IMR-90 (cell line): Measurements from ENCODE around the gene NR5A1. TPM values are rescaled to one million over a fixed set of nuclear protein-coding genes. Genes with fewer than 3 reads are reported as not detected.

Source experiments
- ATAC-seq: fragments of 200-7000 bp; cut with Tn5 transposase; 2 replicates; pipeline ENCODE4 v1.9.1; 2020; ENCODE audit warnings: low read depth, mild to moderate bottlenecking, moderate library complexity
- BruUV-seq: library from RNA; stranded (reverse); fragments of 400-500 nt; replicated peaks from 2 replicates; lab custom pipeline; 2021; lab: Mats Ljungman, UMichigan
- CTCF ChIA-PET: fragments of 300-600 bp; formaldehyde crosslinking; extraction: SDS; loops from one replicate; lab custom pipeline; 2021; ENCODE audit warnings: antibody characterized with exemption; lab: Yijun Ruan, JAX
- POLR2A ChIA-PET: fragments of 300-600 bp; sonication (Branson Sonifier 250); formaldehyde crosslinking; loops from one replicate; lab custom pipeline; 2022; ENCODE audit warnings: antibody characterized with exemption; ENCODE audit not compliant: unreplicated experiment; lab: Charles Lee
- DNase-seq: peaks from one replicate; pipeline ENCODE4 v3.0.0; 2013
- H2AFZ ChIP-seq: replicated peaks from 2 replicates; pipeline ENCODE3; 2013; ENCODE audit warnings: low read length, mild to moderate bottlenecking; ENCODE audit not compliant: poor library complexity
- H2AK5ac ChIP-seq: 2 replicates; pipeline ENCODE4 v1.6.1; 2013; ENCODE audit warnings: low read depth, low read length, inconsistent platforms
- H2AK9ac ChIP-seq: replicated peaks from 2 replicates; pipeline ENCODE3; 2013; ENCODE audit warnings: mild to moderate bottlenecking, low read depth, low read length, moderate library complexity; ENCODE audit not compliant: poor library complexity
- H2BK120ac ChIP-seq: 2 replicates; pipeline ENCODE4 v1.6.1; 2013; ENCODE audit warnings: low read depth, low read length, inconsistent platforms
- H2BK15ac ChIP-seq: 3 replicates; pipeline ENCODE4 v1.6.1; 2013; ENCODE audit warnings: low read depth, low read length, inconsistent platforms
- H2BK20ac ChIP-seq: 2 replicates; pipeline ENCODE4 v1.6.1; 2013; ENCODE audit warnings: low read depth, mild to moderate bottlenecking, inconsistent platforms, low read length, moderate library complexity
- H2BK5ac ChIP-seq: 2 replicates; pipeline ENCODE4 v1.6.1; 2013; ENCODE audit warnings: mild to moderate bottlenecking, low read depth, low read length, inconsistent platforms; ENCODE audit not compliant: poor library complexity, severe bottlenecking
- H3K14ac ChIP-seq: replicated peaks from 2 replicates; pipeline ENCODE4 v1.6.1; 2013; ENCODE audit warnings: low read depth, low read length, inconsistent platforms
- H3K18ac ChIP-seq: 2 replicates; pipeline ENCODE4 v1.6.1; 2013; ENCODE audit warnings: low read depth, low read length, control low read depth
- H3K23ac ChIP-seq: 2 replicates; pipeline ENCODE4 v1.6.1; 2013; ENCODE audit warnings: low read depth, low read length, inconsistent platforms
- H3K27ac ChIP-seq: 2 replicates; pipeline ENCODE4 v1.5.1; 2013; ENCODE audit warnings: mild to moderate bottlenecking, control low read depth, low read length; ENCODE audit not compliant: insufficient read depth
- H3K27me3 ChIP-seq: 2 replicates; pipeline ENCODE4 v1.6.1; 2013; ENCODE audit warnings: low read length; ENCODE audit not compliant: control insufficient read depth, insufficient read depth
- H3K36me3 ChIP-seq: 2 replicates; pipeline ENCODE4 v1.6.1; 2013; ENCODE audit warnings: low read length, mixed read lengths; ENCODE audit not compliant: control insufficient read depth, insufficient read depth
- H3K4ac ChIP-seq: 2 replicates; pipeline ENCODE4 v1.6.1; 2013; ENCODE audit warnings: low read depth, low read length, inconsistent platforms
- H3K4me1 ChIP-seq: 2 replicates; pipeline ENCODE4 v1.6.1; 2013; ENCODE audit warnings: low read length, mixed read lengths; ENCODE audit not compliant: control insufficient read depth, insufficient read depth
- H3K4me2 ChIP-seq: 2 replicates; pipeline ENCODE4 v1.6.1; 2013; ENCODE audit warnings: low read depth, mild to moderate bottlenecking, control low read depth, low read length, moderate library complexity
- H3K4me3 ChIP-seq: 2 replicates; pipeline ENCODE4 v1.5.1; 2013; ENCODE audit warnings: low read depth, mild to moderate bottlenecking, control low read depth, low read length, moderate library complexity; ENCODE audit not compliant: insufficient read depth
- H3K56ac ChIP-seq: 2 replicates; pipeline ENCODE4 v1.6.1; 2013; ENCODE audit warnings: low read length, inconsistent platforms; ENCODE audit not compliant: insufficient read depth; ENCODE audit errors: extremely low read depth
- H3K79me1 ChIP-seq, 2 experiments: 2 replicates each; pipeline ENCODE4 v1.6.1; 2013; ENCODE audit warnings: low read length in 2 of 2, inconsistent platforms in 1 of 2, low read depth in 1 of 2
- H3K9ac ChIP-seq: 2 replicates; pipeline ENCODE4 v1.6.1; 2013; ENCODE audit warnings: low read depth, low read length, control low read depth
- H3K9me1 ChIP-seq: 2 replicates; pipeline ENCODE4 v1.6.1; 2013; ENCODE audit warnings: low read length, inconsistent platforms; ENCODE audit not compliant: insufficient read depth
- H3K9me3 ChIP-seq: 2 replicates; pipeline ENCODE4 v1.6.1; 2013; ENCODE audit warnings: low read length; ENCODE audit not compliant: control insufficient read depth, insufficient read depth
- H4K20me1 ChIP-seq: 2 replicates; pipeline ENCODE4 v1.6.1; 2013; ENCODE audit warnings: low read length, inconsistent platforms; ENCODE audit not compliant: insufficient read depth
- H4K5ac ChIP-seq: 2 replicates; pipeline ENCODE4 v1.6.1; 2013; ENCODE audit warnings: mild to moderate bottlenecking, low read depth, low read length, control low read depth
- H4K8ac ChIP-seq, 2 experiments: 2 replicates each; pipeline ENCODE4 v1.6.1; 2013; ENCODE audit warnings: low read depth in 2 of 2, low read length in 2 of 2, control low read depth in 1 of 2, inconsistent platforms in 1 of 2
- H4K91ac ChIP-seq: 2 replicates; pipeline ENCODE4 v1.6.1; 2013; ENCODE audit warnings: low read depth, low read length, inconsistent platforms; ENCODE audit not compliant: insufficient read depth
- BHLHE40 ChIP-seq: fragments of 150-350 bp; IDR thresholded peaks from 2 replicates; pipeline ENCODE4 v1.6.1; 2016; ENCODE audit warnings: mild to moderate bottlenecking, low read depth, low read length
- FOS ChIP-seq: fragments of 150-350 bp; IDR thresholded peaks from 2 replicates; pipeline ENCODE4 v1.6.1; 2016; ENCODE audit warnings: low read depth, low read length
- MAZ ChIP-seq: IDR thresholded peaks from 2 replicates; pipeline ENCODE4 v1.6.1; 2012; ENCODE audit warnings: low read depth, mild to moderate bottlenecking, low read length, improper control_type of control experiment, moderate library complexity, borderline replicate concordance
- SMC3 ChIP-seq: fragments of 150-350 bp; IDR thresholded peaks from 2 replicates; pipeline ENCODE4 v1.6.1; 2016; ENCODE audit warnings: low read depth, mild to moderate bottlenecking, antibody characterized with exemption, low read length, moderate library complexity
- WGBS, 2 experiments: methylation state at CpG; one replicate each; pipeline versions ENCODE4 v1.1.5 to v1.1.7; 2013; ENCODE audit warnings: missing lambda C conversion rate in 2 of 2; ENCODE audit not compliant: insufficient read length in 1 of 2; ENCODE audit errors: extremely low coverage in 2 of 2; 5-methylcytosine and 5-hydroxymethylcytosine counted together
- dilution Hi-C: fragments of 300-500 bp; cut with HindIII; formaldehyde crosslinking; loops from one replicate; pipeline ENCODE4 v1.14.3; 2018; ENCODE audit warnings: low sequenced_read_pairs; ENCODE audit not compliant: unreplicated experiment
- in situ Hi-C: fragments of 300-500 bp; cut with MboI; formaldehyde crosslinking; loops from 3 replicates; pipeline ENCODE4 v1.14.3; 2019; ENCODE audit warnings: low sequenced_read_pairs, inconsistent platforms, mixed read lengths
- intact Hi-C: fragments of 100-400 bp; cut with micrococcal nuclease; formaldehyde crosslinking; loops from 2 replicates; pipeline ENCODE4 v1.10.0; 2022
- polyA plus RNA-seq, 3 experiments: library from polyadenylated mRNA; depleted of rRNA; stranded (reverse); fragments of >200 nt; gene quantifications; 2 replicates each; pipeline ENCODE4 v1.2.3, GENCODE V29; 2012; ENCODE audit warnings: low replicate concordance in 1 of 3
- total RNA-seq: library from RNA; depleted of rRNA; stranded (reverse); fragments of >200 nt; gene quantifications from 2 replicates; pipeline ENCODE4 v1.2.3, GENCODE V29; 2012
- TF ChIP-seq, protein P1 (sequence below): fragments of 150-350 bp; IDR thresholded peaks from 2 replicates; pipeline ENCODE4 v1.6.1; 2017; ENCODE audit warnings: mild to moderate bottlenecking, antibody characterized with exemption, low read length, low read depth

Gene NR5A1
- total and polyA plus RNA-seq, 2 of the 4 experiments (the other 2 are of a cell fraction), result not detected

DNA sequence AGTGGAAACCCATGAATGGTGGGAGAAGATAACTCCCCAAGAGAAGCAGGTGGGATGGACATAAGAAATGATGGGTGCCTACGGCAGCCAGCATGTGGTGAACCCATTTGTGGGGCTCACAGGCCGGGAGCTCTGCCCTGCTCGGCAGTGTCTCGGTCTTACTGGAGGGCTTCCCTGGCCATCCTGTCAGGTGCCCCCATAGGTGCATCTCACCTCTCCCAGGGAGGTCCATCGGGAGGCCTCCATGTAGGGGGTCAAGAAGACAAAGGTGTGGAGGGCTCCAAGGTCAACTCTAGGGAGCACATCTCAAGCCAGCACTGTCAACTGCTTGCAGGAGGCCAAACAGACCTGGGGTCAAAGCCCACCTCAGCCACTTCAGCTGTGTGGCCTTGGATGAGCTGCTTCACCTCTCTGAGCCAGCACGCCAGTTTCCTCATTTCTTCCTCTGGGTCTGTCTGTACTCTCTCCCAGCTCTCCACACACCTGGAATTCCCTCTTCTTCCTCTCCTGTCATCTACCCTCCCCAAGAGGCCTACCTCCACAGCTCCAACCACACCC is 67.4 kb downstream of the NR5A1 start:
- Histone ChIP-seq H2BK5ac (no peak overlapping the region), H3K9ac (no peak overlapping the region), H3K79me1 (no peaks in the 10 kb centered on the region), H4K5ac (no peak overlapping the region), H3K4me3 (no peak overlapping the region), H3K4me1 (no peaks in the 10 kb centered on the region), H3K36me3 (no peaks in the 10 kb centered on the region), H2AK9ac (no peak overlapping the region), H3K4me2 (no peak overlapping the region), H4K8ac (no peak overlapping the region), H3K9me1 (no peaks in the 10 kb centered on the region), H3K56ac (no peak overlapping the region), H3K4ac (no peak overlapping the region), H3K27me3 (peaks cover 35% of the 10 kb centered on the region), H3K9me3 (peaks cover 13% of the 10 kb centered on the region), H3K27ac (no peak overlapping the region), H3K23ac (no peak overlapping the region), H2BK120ac (no peak overlapping the region), H2AFZ (no peak overlapping the region), H2AK5ac (no peak overlapping the region), H4K20me1 (no peaks in the 10 kb centered on the region), H4K91ac (no peak overlapping the region), H3K18ac (no peak overlapping the region), H2BK15ac (no peak overlapping the region), H2BK20ac (no peak overlapping the region), H3K14ac (no peak overlapping the region)
- in situ Hi-C loops (no loop called here), intact Hi-C loops (no loop called here), dilution Hi-C loops (no loop called here)
- CTCF ChIA-PET, result no interaction called here
- BruUV-seq, result no TSS peak
- 60% methylated on average over 1 of the region's 6 CpGs; no CpG with 5 or more reads in 1 of the 2 experiments for WGBS, 2 experiments
- no peak for ATAC-seq
- POLR2A ChIA-PET, result interaction anchor here (0.6 kb wide), 1 partner anchor 336 kb away, joined by 7 read pairs; no protein-coding TSS in a partner anchor
- TF ChIP-seq BHLHE40 (no peak), FOS (no peak), MAZ (no peak), SMC3 (no peak)
- TF ChIP-seq, protein P1, sequence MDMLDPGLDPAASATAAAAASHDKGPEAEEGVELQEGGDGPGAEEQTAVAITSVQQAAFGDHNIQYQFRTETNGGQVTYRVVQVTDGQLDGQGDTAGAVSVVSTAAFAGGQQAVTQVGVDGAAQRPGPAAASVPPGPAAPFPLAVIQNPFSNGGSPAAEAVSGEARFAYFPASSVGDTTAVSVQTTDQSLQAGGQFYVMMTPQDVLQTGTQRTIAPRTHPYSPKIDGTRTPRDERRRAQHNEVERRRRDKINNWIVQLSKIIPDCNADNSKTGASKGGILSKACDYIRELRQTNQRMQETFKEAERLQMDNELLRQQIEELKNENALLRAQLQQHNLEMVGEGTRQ, result no peak
- DNase-seq, result no peak
